GM12891 (cell line): ENCODE measurements around the gene RALGAPA1.

Experiments
- POLR2A ChIP-seq: IDR thresholded peaks from 2 replicates; pipeline ENCODE4 v1.6.1; 2011; ENCODE audit warnings: low read depth, low read length, control low read depth
- POLR2AphosphoS5 ChIP-seq: IDR thresholded peaks from 2 replicates; pipeline ENCODE4 v1.6.1; 2011; ENCODE audit warnings: low read depth, low read length, control low read depth

GRCh38 chr14:35844494-35844893 is 35.4 kb upstream of the RALGAPA1 start:
- TF ChIP-seq POLR2AphosphoS5 (no peak), POLR2A (no peak)
